Breast epithelium (tissue), 4 donors: ENCODE measurements around the gene CENPP. TPM values are rescaled to one million over a fixed set of nuclear protein-coding genes. Genes with fewer than 3 reads are reported as not detected.

Experiments used
- DNase-seq, 2 donors: peaks; one replicate each; pipeline ENCODE4 v3.0.0-alpha.2; 2019; ENCODE audit warnings: low spot score in 2 of 2
- H3K27ac ChIP-seq, 2 donors: fragments of 200-600 bp; sonication (generic) in 1 of 2; one replicate each; pipeline ENCODE4 v1.5.1; 2016 to 2019; ENCODE audit warnings: mild to moderate bottlenecking in 1 of 2
- H3K27me3 ChIP-seq, 2 donors: fragments of 200-600 bp; sonication (generic) in 1 of 2; one replicate each; pipeline versions ENCODE4 v1.5.1 to v1.6.0; 2017 to 2019; ENCODE audit warnings: control low read depth in 1 of 2, mild to moderate bottlenecking in 1 of 2
- H3K36me3 ChIP-seq: fragments of 200-600 bp; one replicate; pipeline ENCODE4 v1.5.1; 2019
- H3K4me1 ChIP-seq, 2 donors: fragments of 200-600 bp; sonication (generic); one replicate each; pipeline ENCODE4 v1.5.1; 2016 to 2019; ENCODE audit warnings: control low read depth in 1 of 2
- H3K4me3 ChIP-seq, 3 donors: fragments of 200-600 bp; sonication (generic); 1 replicate in 2 of 3; 2 replicates in 1 of 3; pipeline ENCODE4 v1.5.1; 2016 to 2019; ENCODE audit warnings: mild to moderate bottlenecking in 3 of 3, moderate library complexity in 2 of 3
- H3K9me3 ChIP-seq, 2 donors: fragments of 200-600 bp; sonication (generic) in 1 of 2; one replicate each; pipeline ENCODE4 v1.5.1; 2016 to 2019; ENCODE audit warnings: control low read depth in 1 of 2
- CTCF ChIP-seq, 3 donors: fragments of 450-650 bp; IDR thresholded peaks; one replicate each; pipeline ENCODE4 v1.5.1; 2016 to 2017; ENCODE audit warnings: antibody characterized with exemption in 3 of 3, mild to moderate bottlenecking in 3 of 3, moderate library complexity in 3 of 3
- POLR2A ChIP-seq: fragments of 450-650 bp; IDR thresholded peaks from one replicate; pipeline ENCODE4 v1.6.1; 2016; ENCODE audit warnings: antibody characterized with exemption, mild to moderate bottlenecking, moderate library complexity
- POLR2AphosphoS5 ChIP-seq, 3 donors: sonication (generic); formaldehyde crosslinking; IDR thresholded peaks; one replicate each; pipeline ENCODE4 v1.6.1; 2017; ENCODE audit warnings: antibody characterized with exemption in 3 of 3
- intact Hi-C: fragments of 100-400 bp; cut with DNase I; formaldehyde crosslinking; loops from one replicate; pipeline ENCODE4 v1.15.1; 2023; ENCODE audit warnings: low total_unique reads
- total RNA-seq, 3 donors: library from RNA; depleted of rRNA; stranded (reverse); fragments of >200 nt; gene quantifications; one replicate each; pipeline ENCODE4 v1.1.0, GENCODE V29; 2016

Gene CENPP
- total RNA-seq, 3 donors from 2014 or later = 3.9 to 6.1 (median 4.5) TPM

DNA sequence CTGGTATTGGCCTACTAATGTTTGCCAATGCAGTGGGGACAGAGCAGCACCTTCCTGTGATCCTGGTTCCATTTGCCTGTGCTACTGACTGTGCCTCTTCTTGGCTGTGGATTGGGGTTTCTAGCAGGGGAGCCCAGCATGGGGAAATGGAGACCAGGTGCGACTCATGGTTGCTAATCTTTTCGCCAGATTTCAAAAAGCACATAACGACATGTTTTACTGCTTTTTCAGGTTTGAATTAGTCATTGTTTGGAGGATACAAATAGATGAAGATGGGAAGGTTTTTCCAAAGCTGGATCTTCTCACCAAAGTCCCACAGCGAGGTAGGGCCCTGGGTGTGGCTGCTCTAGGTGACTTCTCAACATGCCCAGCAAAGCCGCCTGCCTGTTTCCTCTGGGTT, 286.5 kb downstream of the CENPP start:
- no peaks in the 10 kb centered on the region for H3K4me1 ChIP-seq
- intact Hi-C loops = no loop called here
- no peaks in the 10 kb centered on the region for H3K9me3 ChIP-seq
- no peak for TF ChIP-seq POLR2A
- TF ChIP-seq POLR2AphosphoS5 (IDR thresholded peaks at IDR 0.05) = no peak
- no peak for TF ChIP-seq CTCF (IDR thresholded peaks at IDR 0.05)
- no peak for DNase-seq
- no peaks in the 10 kb centered on the region for H3K27me3 ChIP-seq
- no peak overlapping the region for H3K27ac ChIP-seq
- H3K36me3 ChIP-seq = no peaks in the 10 kb centered on the region
- no peak overlapping the region for H3K4me3 ChIP-seq

DNA sequence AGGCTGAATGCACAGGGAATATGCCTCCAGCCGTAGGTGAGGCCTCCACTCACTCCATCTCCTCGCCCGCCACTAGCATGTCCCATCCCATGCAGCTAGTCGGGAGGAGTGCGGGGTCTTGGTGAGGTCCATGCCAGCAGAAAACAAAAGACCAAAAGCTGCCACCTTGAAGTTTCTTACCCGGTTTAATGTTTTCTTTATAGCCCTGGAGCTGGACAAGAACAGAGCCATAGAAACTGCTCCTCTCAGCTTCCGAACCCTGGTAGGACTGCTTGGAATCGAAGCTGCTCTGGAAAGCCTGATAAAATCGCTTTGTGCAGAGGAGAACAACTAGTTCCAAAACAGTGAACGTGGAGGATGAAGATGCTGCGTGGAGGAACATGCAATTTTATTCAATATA, 287.1 kb downstream of the CENPP start:
- H3K36me3 ChIP-seq = no peaks in the 10 kb centered on the region
- intact Hi-C loops = no loop called here
- H3K4me1 ChIP-seq = no peaks in the 10 kb centered on the region

GRCh38 chr9:92613268-92614122, 287.7 kb downstream of the CENPP start:
- Histone ChIP-seq H3K4me1 (no peaks in the 10 kb centered on the region), H3K4me3 (no peak overlapping the region), H3K27ac (no peak overlapping the region), H3K36me3 (no peaks in the 10 kb centered on the region), H3K27me3 (no peaks in the 10 kb centered on the region), H3K9me3 (no peaks in the 10 kb centered on the region)
- no peak for DNase-seq
- no peak for TF ChIP-seq POLR2AphosphoS5 (IDR thresholded peaks at IDR 0.05)
- TF ChIP-seq CTCF (IDR thresholded peaks at IDR 0.05) = no peak
- no peak for TF ChIP-seq POLR2A
- intact Hi-C loops = no loop called here

More for the DNA sequence above, 287.1 kb downstream of the CENPP start:
- H3K27me3 ChIP-seq = no peaks in the 10 kb centered on the region
- no peak overlapping the region for H3K4me3 ChIP-seq
- no peaks in the 10 kb centered on the region for H3K9me3 ChIP-seq
- DNase-seq = no peak
- TF ChIP-seq CTCF (IDR thresholded peaks at IDR 0.05) (no peak), POLR2A (no peak), POLR2AphosphoS5 (IDR thresholded peaks at IDR 0.05) (no peak)
- H3K27ac ChIP-seq = no peak overlapping the region

- Histone ChIP-seq H3K4me1 (no peaks in the 10 kb centered on the region), H3K4me3 (no peak overlapping the region), H3K27ac (no peak overlapping the region), H3K9me3 (no peaks in the 10 kb centered on the region), H3K27me3 (no peaks in the 10 kb centered on the region), H3K36me3 (no peaks in the 10 kb centered on the region)
- peak in 1 of 2 donors; percentile 11 for DNase-seq
- intact Hi-C loops = no loop called here
- no peak for TF ChIP-seq CTCF (IDR thresholded peaks at IDR 0.05)
- TF ChIP-seq POLR2A = no peak
- no peak for TF ChIP-seq POLR2AphosphoS5 (IDR thresholded peaks at IDR 0.05)
Observed at GRCh38 chr9:92614123-92614510, 288.4 kb downstream of the CENPP start.

- TF ChIP-seq CTCF (IDR thresholded peaks at IDR 0.05) = no peak
- no peak for TF ChIP-seq POLR2A
- TF ChIP-seq POLR2AphosphoS5 (IDR thresholded peaks at IDR 0.05) = no peak
- DNase-seq = peak in 1 of 2 donors; percentile 9
- Histone ChIP-seq H3K9me3 (no peaks in the 10 kb centered on the region), H3K36me3 (no peaks in the 10 kb centered on the region), H3K27me3 (no peaks in the 10 kb centered on the region), H3K4me1 (no peaks in the 10 kb centered on the region), H3K4me3 (no peak overlapping the region), H3K27ac (peak overlapping the region; percentile 78 to 91)
- intact Hi-C loops = no loop called here
Observed at GRCh38 chr9:92614763-92615461, 289.2 kb downstream of the CENPP start.
